ENCODE measurements around the gene CCDC43. TPM values are rescaled to one million over a fixed set of nuclear protein-coding genes. Genes with fewer than 3 reads are reported as not detected.
"Not testable (repeated sequence)": the region's sequence is repeated elsewhere in the genome, so short reads cannot be mapped to it uniquely, and the experiment has no call there.

CCDC43 gene
- total and polyA plus RNA-seq, 9 donors, result 25.6 to 36.3 (median 31.0) TPM

- Histone ChIP-seq H3K27me3 (ENCODE audit: control insufficient read depth, insufficient read depth, low read length) (no peaks in the 10 kb centered on the region), H3K9me3 (replicated peaks; ENCODE audit: control insufficient read depth, low read depth, low read length) (no peaks in the 10 kb centered on the region), H3K4me3 (ENCODE audit: low read length) (peak within 1 kb of the TSS; percentile 99), H3K36me3 (ENCODE audit: control insufficient read depth, insufficient read depth, low read length) (peaks cover under 1% of the 10 kb centered on the region), H3K27ac (ENCODE audit: low read length) (peak within 1 kb of the TSS; percentile 92), H3K4me1 (ENCODE audit: control insufficient read depth, insufficient read depth, low read length) (peaks cover 6% of the 10 kb centered on the region)
- peak; percentile 98 for DNase-seq
- WGBS (ENCODE audit: insufficient coverage), result under 1% methylated on average over 52 of the region's 52 CpGs
These were observed 19.1 kb upstream of the CCDC43 start, which contains the start of gene DBF4B for GRCh38 chr17:44708401-44709263. DBF4B (plus strand) TSS chr17:44708665; CDS start chr17:44708821, 156 bp downstream.

GRCh38 chr17:44707755-44708400 is 18.3 kb upstream of the CCDC43 start:
- DNase-seq, result no peak
- WGBS (ENCODE audit: insufficient coverage), result 19% methylated on average over 3 of the region's 4 CpGs
- peaks cover 6% of the 10 kb centered on the region for H3K4me1 ChIP-seq (ENCODE audit: control insufficient read depth, insufficient read depth, low read length)
- peak overlapping the region; percentile 92 for H3K27ac ChIP-seq (ENCODE audit: low read length)
- peaks cover 3% of the 10 kb centered on the region for H3K27me3 ChIP-seq (ENCODE audit: control insufficient read depth, insufficient read depth, low read length)
- H3K36me3 ChIP-seq (ENCODE audit: control insufficient read depth, insufficient read depth, low read length), result no peaks in the 10 kb centered on the region
- H3K9me3 ChIP-seq (replicated peaks; ENCODE audit: control insufficient read depth, low read depth, low read length), result no peaks in the 10 kb centered on the region
- H3K4me3 ChIP-seq (ENCODE audit: low read length), result peak overlapping the region; percentile 99

GRCh38 chr17:44700288-44700687 is 10.7 kb upstream of the CCDC43 start:
- H3K27me3 ChIP-seq (ENCODE audit: control insufficient read depth, insufficient read depth, low read length); H3K9me3 ChIP-seq (replicated peaks; ENCODE audit: control insufficient read depth, low read depth, low read length); H3K36me3 ChIP-seq (ENCODE audit: control insufficient read depth, insufficient read depth, low read length); DNase-seq; H3K4me3 ChIP-seq (ENCODE audit: low read length); H3K4me1 ChIP-seq (ENCODE audit: control insufficient read depth, insufficient read depth, low read length); H3K27ac ChIP-seq (ENCODE audit: low read length): not testable (repeated sequence)
- WGBS (ENCODE audit: insufficient coverage), result 86% methylated on average over 1 of the region's 10 CpGs

- Histone ChIP-seq H3K36me3 (ENCODE audit: control insufficient read depth, insufficient read depth, low read length) (no peaks in the 10 kb centered on the region), H3K4me1 (ENCODE audit: control insufficient read depth, insufficient read depth, low read length) (peaks cover 15% of the 10 kb centered on the region), H3K9me3 (replicated peaks; ENCODE audit: control insufficient read depth, low read depth, low read length) (no peaks in the 10 kb centered on the region), H3K27me3 (ENCODE audit: control insufficient read depth, insufficient read depth, low read length) (no peaks in the 10 kb centered on the region), H3K4me3 (ENCODE audit: low read length) (no peak overlapping the region), H3K27ac (ENCODE audit: low read length) (no peak overlapping the region)
- 88% methylated on average over 6 of the region's 11 CpGs for whole genome bisulfite sequencing (ENCODE audit: insufficient coverage)
- DNase-seq, result no peak
These were observed 4.0 kb upstream of the CCDC43 start for GRCh38 chr17:44693609-44694008.

GRCh38 chr17:44690746-44691306 is 1.2 kb upstream of the CCDC43 start:
- 75% methylated on average over 4 of the region's 21 CpGs for WGBS (ENCODE audit: insufficient coverage)
- DNase-seq; H3K27ac ChIP-seq (ENCODE audit: low read length); H3K9me3 ChIP-seq (replicated peaks; ENCODE audit: control insufficient read depth, low read depth, low read length); H3K27me3 ChIP-seq (ENCODE audit: control insufficient read depth, insufficient read depth, low read length); H3K4me3 ChIP-seq (ENCODE audit: low read length); H3K36me3 ChIP-seq (ENCODE audit: control insufficient read depth, insufficient read depth, low read length): not testable (repeated sequence)
- H3K4me1 ChIP-seq (ENCODE audit: control insufficient read depth, insufficient read depth, low read length), result peaks cover 27% of the 10 kb centered on the region

GRCh38 chr17:44688675-44689476 is 700 bp downstream of the CCDC43 start:
- H3K4me3 ChIP-seq (ENCODE audit: low read length), result peak overlapping the region; percentile 98
- H3K27me3 ChIP-seq (ENCODE audit: control insufficient read depth, insufficient read depth, low read length), result no peaks in the 10 kb centered on the region
- 5% methylated on average over 4 of the region's 13 CpGs for WGBS (ENCODE audit: insufficient coverage)
- no peak for DNase-seq
- H3K36me3 ChIP-seq (ENCODE audit: control insufficient read depth, insufficient read depth, low read length), result peaks cover 1% of the 10 kb centered on the region
- H3K4me1 ChIP-seq (ENCODE audit: control insufficient read depth, insufficient read depth, low read length), result peaks cover 27% of the 10 kb centered on the region
- H3K27ac ChIP-seq (ENCODE audit: low read length), result peak overlapping the region; percentile 85
- no peaks in the 10 kb centered on the region for H3K9me3 ChIP-seq (replicated peaks; ENCODE audit: control insufficient read depth, low read depth, low read length)

GRCh38 chr17:44688200-44688599 is 1.4 kb downstream of the CCDC43 start:
- Histone ChIP-seq H3K4me3 (ENCODE audit: low read length) (no peak overlapping the region), H3K27me3 (ENCODE audit: control insufficient read depth, insufficient read depth, low read length) (no peaks in the 10 kb centered on the region), H3K36me3 (ENCODE audit: control insufficient read depth, insufficient read depth, low read length) (peaks cover 6% of the 10 kb centered on the region), H3K9me3 (replicated peaks; ENCODE audit: control insufficient read depth, low read depth, low read length) (no peaks in the 10 kb centered on the region), H3K27ac (ENCODE audit: low read length) (peak overlapping the region; percentile 67), H3K4me1 (ENCODE audit: control insufficient read depth, insufficient read depth, low read length) (peaks cover 27% of the 10 kb centered on the region)
- no CpG with 5 or more reads among the region's 2 CpGs for WGBS (ENCODE audit: insufficient coverage)
- no peak for DNase-seq

- Histone ChIP-seq H3K27me3 (ENCODE audit: control insufficient read depth, insufficient read depth, low read length) (no peaks in the 10 kb centered on the region), H3K27ac (ENCODE audit: low read length) (peak overlapping the region; percentile 72), H3K4me3 (ENCODE audit: low read length) (no peak overlapping the region), H3K36me3 (ENCODE audit: control insufficient read depth, insufficient read depth, low read length) (peaks cover 11% of the 10 kb centered on the region), H3K4me1 (ENCODE audit: control insufficient read depth, insufficient read depth, low read length) (peaks cover 27% of the 10 kb centered on the region), H3K9me3 (replicated peaks; ENCODE audit: control insufficient read depth, low read depth, low read length) (no peaks in the 10 kb centered on the region)
- WGBS (ENCODE audit: insufficient coverage), result no CpG with 5 or more reads among the region's 1 CpG
- peak; percentile 79 for DNase-seq
These were observed 1.8 kb downstream of the CCDC43 start for GRCh38 chr17:44687756-44688155.

- H3K4me1 ChIP-seq (ENCODE audit: control insufficient read depth, insufficient read depth, low read length); H3K27ac ChIP-seq (ENCODE audit: low read length); H3K9me3 ChIP-seq (replicated peaks; ENCODE audit: control insufficient read depth, low read depth, low read length); H3K27me3 ChIP-seq (ENCODE audit: control insufficient read depth, insufficient read depth, low read length); H3K4me3 ChIP-seq (ENCODE audit: low read length); DNase-seq: not testable (repeated sequence)
- H3K36me3 ChIP-seq (ENCODE audit: control insufficient read depth, insufficient read depth, low read length), result peaks cover 36% of the 10 kb centered on the region
- 90% methylated on average over 2 of the region's 4 CpGs for WGBS (ENCODE audit: insufficient coverage)
These were observed 6.3 kb downstream of the CCDC43 start for GRCh38 chr17:44683303-44683702.

All from muscle of leg (tissue), 11 donors.